ENCODE data around the gene TSTD1.

The TSTD1 gene

GRCh38 chr1:161038523-161039153 is at the start of gene TSTD1:
TSTD1 (minus strand) TSS chr1:161038964; CDS start chr1:161038889, 75 bp downstream.
- peak; percentile 81 for DNase-seq

GRCh38 chr1:161086457-161086856 is 47.7 kb upstream of the TSTD1 start:
- no peak for DNase-seq

GRCh38 chr1:161085165-161085564 is 46.4 kb upstream of the TSTD1 start:
- no peak for DNase-seq

- no peak for DNase-seq
Measured at GRCh38 chr1:161084597-161084988, 45.8 kb upstream of the TSTD1 start.

- DNase-seq, result no peak
Measured at GRCh38 chr1:161083748-161084596, 45.2 kb upstream of the TSTD1 start.

GRCh38 chr1:161082996-161083747 is 44.4 kb upstream of the TSTD1 start:
- no peak for DNase-seq

- no peak for DNase-seq
Measured at GRCh38 chr1:161082483-161082882, 43.7 kb upstream of the TSTD1 start.

GRCh38 chr1:161081519-161081918 is 42.8 kb upstream of the TSTD1 start:
- DNase-seq, result no peak

GRCh38 chr1:161080441-161081405 is 42.0 kb upstream of the TSTD1 start:
- no peak for DNase-seq

- no peak for DNase-seq
Measured at GRCh38 chr1:161079436-161080110, 40.8 kb upstream of the TSTD1 start.

GRCh38 chr1:161077426-161077825 is 38.7 kb upstream of the TSTD1 start:
- DNase-seq, result no peak

GRCh38 chr1:161076410-161076809 is 37.6 kb upstream of the TSTD1 start:
- no peak for DNase-seq

- DNase-seq, result no peak
Measured at GRCh38 chr1:161074676-161075368, 36.1 kb upstream of the TSTD1 start.

- no peak for DNase-seq
Measured at GRCh38 chr1:161073474-161074121, 34.8 kb upstream of the TSTD1 start.

- no peak for DNase-seq
Measured at GRCh38 chr1:161072751-161073449, 34.1 kb upstream of the TSTD1 start.

- DNase-seq, result no peak
Measured at GRCh38 chr1:161071886-161072371, 33.2 kb upstream of the TSTD1 start.

GRCh38 chr1:161070761-161071160 is 32.0 kb upstream of the TSTD1 start:
- DNase-seq, result no peak

GRCh38 chr1:161069731-161070270 is 31.0 kb upstream of the TSTD1 start, which contains the start of gene ARHGAP30:
ARHGAP30 (minus strand) TSS chr1:161069891; CDS start chr1:161069624, 267 bp downstream.
- peak; percentile 63 for DNase-seq

GRCh38 chr1:161069241-161069640 is 30.5 kb upstream of the TSTD1 start:
- no peak for DNase-seq

All from activated T-cell treated with anti-CD3 and anti-CD28 coated beads for 4 hours (primary cell).